B cell (primary cell): ENCODE data around the gene TGFBR1. TPM values are rescaled to one million over a fixed set of nuclear protein-coding genes. Genes with fewer than 3 reads are reported as not detected.

Source experiments
- ATAC-seq: fragments of 200-7000 bp; cut with Tn5 transposase; one replicate; pipeline ENCODE4 v1.10.0; 2021; ENCODE audit warnings: low read depth, mild to moderate bottlenecking, moderate number of reproducible peaks, moderate library complexity
- CTCF ChIA-PET: fragments of 350-600 bp; sonication (Branson Sonifier 250); formaldehyde crosslinking; loops from one replicate; lab custom pipeline; 2021; ENCODE audit warnings: antibody characterized with exemption, inconsistent platforms; lab: Charles Lee
- POLR2A ChIA-PET: fragments of 350-600 bp; sonication (Branson Sonifier 250); formaldehyde crosslinking; loops from one replicate; lab custom pipeline; 2021; ENCODE audit warnings: antibody characterized with exemption; lab: Charles Lee
- DNase-seq: peaks from one replicate; pipeline ENCODE4 v3.0.0; 2013
- H2AFZ ChIP-seq: 2 replicates; pipeline ENCODE4 v1.6.1; 2012; ENCODE audit warnings: mild to moderate bottlenecking, low read depth, low read length; ENCODE audit not compliant: insufficient read depth, poor library complexity, severe bottlenecking
- H3K27ac ChIP-seq, 2 donors: 1 replicate in 1 of 2; 2 replicates in 1 of 2; pipeline ENCODE4 v1.5.1; 2012 to 2013; ENCODE audit warnings: low read length in 2 of 2, mild to moderate bottlenecking in 2 of 2, moderate library complexity in 1 of 2
- H3K27me3 ChIP-seq, 4 experiments: fragments of 200-600 bp in 1 of 4; sonication (generic) in 1 of 4; replicated peaks in 1 of 4; 1 replicate in 2 of 4; 2 replicates in 2 of 4; pipeline versions ENCODE4 v1.6.1 to v1.7.0; 2013 to 2016; ENCODE audit warnings: low read length in 3 of 4, mild to moderate bottlenecking in 2 of 4, mixed read lengths in 1 of 4, moderate library complexity in 1 of 4; ENCODE audit not compliant: insufficient read depth in 4 of 4, control insufficient read depth in 3 of 4; ENCODE audit errors: control extremely low read depth in 1 of 4
- H3K36me3 ChIP-seq, 2 experiments: replicated peaks in 1 of 2; 1 replicate in 1 of 2; 2 replicates in 1 of 2; pipeline versions ENCODE4 v1.6.1 to v1.7.1; 2013; ENCODE audit warnings: low read length in 1 of 2; ENCODE audit not compliant: insufficient read depth in 2 of 2, control insufficient read depth in 1 of 2; ENCODE audit errors: control extremely low read depth in 1 of 2, extremely low read depth in 1 of 2
- H3K4me1 ChIP-seq, 2 donors: fragments of 200-600 bp in 1 of 2; sonication (generic) in 1 of 2; 1 replicate in 1 of 2; 2 replicates in 1 of 2; pipeline versions ENCODE4 v1.5.1 to v1.6.1; 2013 to 2017; ENCODE audit warnings: low read length in 2 of 2; ENCODE audit not compliant: control insufficient read depth in 2 of 2, insufficient read depth in 2 of 2
- H3K4me2 ChIP-seq: replicated peaks from 2 replicates; pipeline ENCODE3; 2012; ENCODE audit warnings: mild to moderate bottlenecking, low read depth, low read length; ENCODE audit not compliant: poor library complexity, severe bottlenecking
- H3K4me3 ChIP-seq, 5 experiments: fragments of 200-600 bp in 1 of 5; sonication (generic) in 1 of 5; 1 replicate in 3 of 5; 2 replicates in 2 of 5; pipeline versions ENCODE4 v1.5.1 to v1.7.0; 2011 to 2016; ENCODE audit warnings: low read length in 4 of 5, mild to moderate bottlenecking in 4 of 5, low read depth in 2 of 5, control low read depth in 1 of 5, moderate library complexity in 1 of 5; ENCODE audit not compliant: insufficient read depth in 1 of 5; ENCODE audit errors: control extremely low read depth in 1 of 5, extremely low read depth in 1 of 5
- H3K79me2 ChIP-seq: fragments of 200-600 bp; sonication (generic); one replicate; pipeline ENCODE4 v1.6.0; 2016; ENCODE audit warnings: low read length; ENCODE audit not compliant: control insufficient read depth, insufficient read depth
- H3K9ac ChIP-seq: fragments of 200-600 bp; sonication (generic); 2 replicates; pipeline ENCODE4 v1.6.1; 2017; ENCODE audit warnings: mild to moderate bottlenecking, low read length, moderate library complexity
- H3K9me3 ChIP-seq, 3 donors: one replicate each; pipeline versions ENCODE4 v1.6.1 to v1.7.1; 2013; ENCODE audit warnings: low read length in 2 of 3; ENCODE audit not compliant: control insufficient read depth in 2 of 3, insufficient read depth in 1 of 3; ENCODE audit errors: control extremely low read depth in 1 of 3
- H4K20me1 ChIP-seq: 2 replicates; pipeline ENCODE4 v1.6.0; 2012; ENCODE audit warnings: mild to moderate bottlenecking, low read length; ENCODE audit not compliant: insufficient read depth, control insufficient read depth, poor library complexity, severe bottlenecking
- H3K27ac Mint-ChIP-seq: one replicate; pipeline ENCODE4 v1.8.0; 2021; ENCODE audit warnings: mixed read lengths
- H3K27me3 Mint-ChIP-seq: one replicate; pipeline ENCODE4 v1.8.0; 2021; ENCODE audit warnings: mixed read lengths
- H3K4me1 Mint-ChIP-seq: one replicate; pipeline ENCODE4 v1.8.0; 2021; ENCODE audit warnings: mixed read lengths
- H3K4me3 Mint-ChIP-seq: one replicate; pipeline ENCODE4 v1.8.0; 2021; ENCODE audit warnings: mixed read lengths
- H3K9me3 Mint-ChIP-seq: one replicate; pipeline ENCODE4 v1.8.0; 2022; ENCODE audit warnings: mixed read lengths; ENCODE audit not compliant: insufficient read depth
- EZH2 ChIP-seq: IDR thresholded peaks from 2 replicates; pipeline ENCODE4 v1.6.1; 2012; ENCODE audit warnings: borderline replicate concordance, low read depth, mild to moderate bottlenecking, moderate library complexity, low read length; ENCODE audit not compliant: insufficient read depth, poor library complexity, severe bottlenecking
- WGBS: methylation state at CpG from one replicate; pipeline ENCODE4 v1.1.5; 2013; ENCODE audit warnings: missing lambda C conversion rate; ENCODE audit not compliant: insufficient coverage; 5-methylcytosine and 5-hydroxymethylcytosine counted together
- intact Hi-C: fragments of 100-400 bp; cut with micrococcal nuclease; formaldehyde crosslinking; loops from one replicate; pipeline ENCODE4 v1.10.0; 2022
- polyA minus RNA-seq: library from RNA; depleted of rRNA, polyadenylated mRNA; stranded (reverse); fragments of >200 nt; gene quantifications from 2 replicates; pipeline ENCODE4 v1.2.3, GENCODE V29; 2012
- polyA plus RNA-seq: library from polyadenylated mRNA; depleted of rRNA; stranded (reverse); fragments of >200 nt; gene quantifications from 2 replicates; pipeline ENCODE4 v1.2.3, GENCODE V29; 2012
- total RNA-seq, 2 donors: library from RNA; stranded (reverse); fragments of 120-200 nt in 1 of 2; gene quantifications; 1 replicate in 1 of 2; 2 replicates in 1 of 2; pipeline versions ENCODE4 v1.2.3 to v1.2.4, GENCODE V29; 2013 to 2022
- TF ChIP-seq, protein P1 (sequence below): fragments of 200-600 bp; IDR thresholded peaks from one replicate; pipeline ENCODE4 v1.8.0; 2022; ENCODE audit warnings: antibody characterized with exemption, mild to moderate bottlenecking

TGFBR1 gene
- 60.7 TPM in 2 replicates for total RNA-seq
- 21.6 TPM for total RNA-seq (2013)
- polyA plus RNA-seq = 3.0 and 6.9 TPM in 2 replicates
- polyA minus RNA-seq = 11.1 and 17.8 TPM in 2 replicates

DNA sequence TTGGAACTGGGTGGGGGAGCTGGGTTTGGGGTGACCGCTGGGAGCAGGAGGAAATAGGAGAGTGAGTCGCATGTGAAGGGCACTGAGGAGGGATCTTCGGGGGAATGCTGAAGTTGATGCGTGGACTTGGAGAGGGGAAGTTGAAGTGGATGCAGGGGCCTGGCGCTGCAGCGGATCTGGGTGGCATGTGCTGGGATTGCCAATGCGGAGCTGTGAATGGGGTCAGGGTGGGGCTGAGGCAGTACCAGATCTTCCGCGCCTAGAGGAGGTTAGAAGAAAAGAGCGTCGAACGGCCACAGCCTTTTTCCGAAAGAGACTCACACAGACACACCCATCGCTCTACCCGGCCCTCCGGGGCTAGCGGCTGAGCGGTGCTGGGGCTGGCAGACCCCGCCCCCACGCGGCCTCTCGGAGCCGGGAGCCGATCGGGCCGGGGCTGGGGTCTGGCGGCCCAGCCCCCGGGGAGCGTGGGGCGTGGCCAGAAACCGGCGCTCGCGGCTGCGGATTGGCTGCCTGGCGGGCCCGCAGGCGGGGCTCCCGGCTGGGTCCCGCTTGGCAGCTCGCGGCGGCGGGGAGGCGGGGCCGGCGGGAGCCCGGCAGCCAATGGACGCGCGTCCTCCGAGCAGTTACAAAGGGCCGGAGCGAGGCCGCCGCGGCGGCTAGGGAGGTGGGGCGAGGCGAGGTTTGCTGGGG is at the start of gene TGFBR1:
TSS of gene TGFBR1 (plus strand) at position 655 of the 693 bp plus-strand sequence. CDS start 93 bp downstream, outside the sequence.
- Mint-ChIP-seq H3K9me3 (no peaks in the 10 kb centered on the region), H3K27me3 (no peaks in the 10 kb centered on the region), H3K4me1 (peaks cover 48% of the 10 kb centered on the region), H3K27ac (peak within 1 kb of the TSS; percentile 89), H3K4me3 (peak within 1 kb of the TSS; percentile 97)
- Histone ChIP-seq H3K27me3 (no peaks in the 10 kb centered on the region), H3K27ac (peak within 1 kb of the TSS; percentile 16 to 74), H3K9me3 (no peaks in the 10 kb centered on the region), H3K9ac (peak within 1 kb of the TSS; percentile 80), H3K4me3 (peak within 1 kb of the TSS; percentile 64 to 87 (median 79)), H3K79me2 (peaks cover 43% of the 10 kb centered on the region), H4K20me1 (no peaks in the 10 kb centered on the region), H3K36me3 (no peaks in the 10 kb centered on the region), H3K4me1 (peaks cover 40 to 44% of the 10 kb centered on the region in 2 donors), H2AFZ (peak within 1 kb of the TSS; percentile 84), H3K4me2 (peak within 1 kb of the TSS; percentile 94)
- TF ChIP-seq, protein P1, sequence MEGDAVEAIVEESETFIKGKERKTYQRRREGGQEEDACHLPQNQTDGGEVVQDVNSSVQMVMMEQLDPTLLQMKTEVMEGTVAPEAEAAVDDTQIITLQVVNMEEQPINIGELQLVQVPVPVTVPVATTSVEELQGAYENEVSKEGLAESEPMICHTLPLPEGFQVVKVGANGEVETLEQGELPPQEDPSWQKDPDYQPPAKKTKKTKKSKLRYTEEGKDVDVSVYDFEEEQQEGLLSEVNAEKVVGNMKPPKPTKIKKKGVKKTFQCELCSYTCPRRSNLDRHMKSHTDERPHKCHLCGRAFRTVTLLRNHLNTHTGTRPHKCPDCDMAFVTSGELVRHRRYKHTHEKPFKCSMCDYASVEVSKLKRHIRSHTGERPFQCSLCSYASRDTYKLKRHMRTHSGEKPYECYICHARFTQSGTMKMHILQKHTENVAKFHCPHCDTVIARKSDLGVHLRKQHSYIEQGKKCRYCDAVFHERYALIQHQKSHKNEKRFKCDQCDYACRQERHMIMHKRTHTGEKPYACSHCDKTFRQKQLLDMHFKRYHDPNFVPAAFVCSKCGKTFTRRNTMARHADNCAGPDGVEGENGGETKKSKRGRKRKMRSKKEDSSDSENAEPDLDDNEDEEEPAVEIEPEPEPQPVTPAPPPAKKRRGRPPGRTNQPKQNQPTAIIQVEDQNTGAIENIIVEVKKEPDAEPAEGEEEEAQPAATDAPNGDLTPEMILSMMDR = no peak
- no peak for TF ChIP-seq EZH2
- intact Hi-C loops = loop anchor here (1.0 to 2.0 kb wide), 4 partner anchors 26 to 716 kb away; partner anchors contain the start of gene NR4A3
- POLR2A ChIA-PET = interaction anchor here (0.6 to 3.1 kb wide), 8 partner anchors 8 to 118 kb away, joined by 3 to 13 read pairs (median 4); no protein-coding TSS in a partner anchor
- DNase-seq (peak; percentile 96), ATAC-seq (peak; percentile 83)
- CTCF ChIA-PET = interaction anchor here (0.7 to 8.3 kb wide), 14 partner anchors 10 to 129 kb away, joined by 3 to 82 read pairs (median 5); no protein-coding TSS in a partner anchor
- under 1% methylated on average over 56 of the region's 60 CpGs for WGBS

DNA sequence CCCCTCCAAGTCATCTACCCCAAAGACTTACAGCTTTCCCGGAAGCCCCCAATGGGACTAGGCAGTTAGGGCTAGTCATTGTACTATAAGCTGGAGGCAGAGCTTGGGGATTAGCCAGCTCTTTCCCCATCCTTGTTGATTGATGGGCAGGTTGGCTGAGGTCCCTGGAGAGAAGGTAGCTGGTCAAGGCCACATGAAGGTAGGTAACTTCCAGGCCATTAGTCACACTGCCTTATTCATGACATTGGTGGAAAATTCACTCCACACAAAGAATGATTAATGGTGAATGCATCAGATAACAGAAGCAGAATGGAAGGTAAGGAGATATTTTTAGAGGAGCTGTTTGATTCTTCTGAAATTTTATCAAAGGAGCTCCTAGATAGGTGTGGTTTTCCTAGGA is 49.5 kb upstream of the TGFBR1 start:
- Histone ChIP-seq H3K27me3 (no peaks in the 10 kb centered on the region), H2AFZ (no peak overlapping the region), H3K36me3 (no peaks in the 10 kb centered on the region), H3K9me3 (no peaks in the 10 kb centered on the region), H3K9ac (no peak overlapping the region), H3K4me1 (peaks cover 54 to 65% of the 10 kb centered on the region in 2 donors), H3K4me3 (no peak overlapping the region), H4K20me1 (no peaks in the 10 kb centered on the region), H3K79me2 (no peaks in the 10 kb centered on the region), H3K27ac (no peak overlapping the region), H3K4me2 (no peak overlapping the region)
- ATAC-seq (no peak), DNase-seq (no peak)
- CTCF ChIA-PET = interaction anchor here (1.0 to 1.7 kb wide), 3 partner anchors 48 to 86 kb away, joined by 4 to 5 read pairs (median 5); no protein-coding TSS in a partner anchor
- POLR2A ChIA-PET = no interaction called here
- TF ChIP-seq, protein P1 = no peak
- TF ChIP-seq EZH2 = no peak
- Mint-ChIP-seq H3K27ac (no peak overlapping the region), H3K4me1 (peaks cover 60% of the 10 kb centered on the region), H3K4me3 (no peak overlapping the region), H3K27me3 (no peaks in the 10 kb centered on the region), H3K9me3 (no peaks in the 10 kb centered on the region)
- WGBS = 100% methylated on average over 1 of the region's 1 CpG
- intact Hi-C loops = loop anchor here (5.0 kb wide), 2 partner anchors 53 to 767 kb away; partner anchors contain the start of gene NR4A3
